ENCODE data around the gene USO1.
"Not testable (repeated sequence)": the region's sequence is repeated elsewhere in the genome, so short reads cannot be mapped to it uniquely, and the experiment has no call there.

USO1 gene

DNA sequence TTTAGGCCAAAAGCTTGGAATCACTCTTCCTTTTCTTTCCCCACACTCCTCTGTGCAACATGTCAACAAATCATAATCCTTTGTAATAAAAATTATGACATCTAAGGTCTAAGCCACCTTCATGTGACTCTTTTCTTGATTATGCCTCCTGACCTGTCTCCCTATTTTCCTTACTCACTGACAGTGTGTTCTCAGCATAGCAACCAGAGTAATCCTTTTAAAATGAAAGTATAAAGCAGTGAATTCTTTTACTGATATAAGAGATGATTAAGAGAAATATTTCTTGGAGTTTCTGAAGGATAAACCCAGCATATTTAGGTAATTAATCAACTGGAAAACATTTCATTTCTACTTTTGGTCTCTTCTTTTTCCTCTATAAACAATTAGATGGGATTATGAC is 44.7 kb downstream of the USO1 start:
- DNase-seq (ENCODE audit: low read depth in 3 of 3, low spot score in 1 of 3) = no peak

DNA sequence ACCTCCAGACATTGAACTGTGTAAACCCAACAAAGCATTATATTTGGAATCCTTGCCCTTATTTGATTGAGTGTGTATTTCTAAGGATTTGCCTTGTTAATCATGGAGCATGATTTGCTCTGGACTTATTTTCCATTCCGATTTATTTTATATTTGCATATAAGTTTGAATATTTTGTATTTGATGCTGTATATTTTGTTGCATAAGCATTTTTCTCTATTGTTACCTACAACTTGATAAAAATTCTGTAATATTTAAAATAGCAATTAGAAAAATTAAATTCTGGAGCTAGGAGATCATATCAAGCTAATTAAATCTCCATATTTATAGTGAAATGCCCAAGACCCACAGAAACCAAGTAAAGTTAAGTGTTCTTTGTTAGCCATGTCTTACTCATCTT is 47.2 kb downstream of the USO1 start:
- DNase-seq (ENCODE audit: low read depth in 3 of 3, low spot score in 1 of 3) = no peak

DNA sequence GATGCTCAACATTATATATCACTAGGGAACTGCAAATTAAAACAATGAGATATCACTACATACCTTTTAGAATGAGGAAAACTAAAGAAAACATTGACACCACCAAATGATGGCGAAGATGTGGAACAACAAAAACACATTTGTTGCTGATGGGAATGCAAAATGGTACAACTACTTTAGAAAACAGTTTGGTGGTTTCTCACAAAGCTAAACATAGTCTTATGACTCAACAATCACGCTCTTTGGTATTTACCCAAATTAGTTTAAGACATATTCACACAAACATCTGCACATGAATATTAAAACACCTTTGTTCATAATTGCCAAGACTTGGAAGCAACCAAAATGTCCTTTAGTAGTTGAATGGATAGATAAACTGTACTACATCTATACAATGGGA is 53.2 kb downstream of the USO1 start:
- DNase-seq (ENCODE audit: low read depth in 3 of 3, low spot score in 1 of 3) = no peak

DNA sequence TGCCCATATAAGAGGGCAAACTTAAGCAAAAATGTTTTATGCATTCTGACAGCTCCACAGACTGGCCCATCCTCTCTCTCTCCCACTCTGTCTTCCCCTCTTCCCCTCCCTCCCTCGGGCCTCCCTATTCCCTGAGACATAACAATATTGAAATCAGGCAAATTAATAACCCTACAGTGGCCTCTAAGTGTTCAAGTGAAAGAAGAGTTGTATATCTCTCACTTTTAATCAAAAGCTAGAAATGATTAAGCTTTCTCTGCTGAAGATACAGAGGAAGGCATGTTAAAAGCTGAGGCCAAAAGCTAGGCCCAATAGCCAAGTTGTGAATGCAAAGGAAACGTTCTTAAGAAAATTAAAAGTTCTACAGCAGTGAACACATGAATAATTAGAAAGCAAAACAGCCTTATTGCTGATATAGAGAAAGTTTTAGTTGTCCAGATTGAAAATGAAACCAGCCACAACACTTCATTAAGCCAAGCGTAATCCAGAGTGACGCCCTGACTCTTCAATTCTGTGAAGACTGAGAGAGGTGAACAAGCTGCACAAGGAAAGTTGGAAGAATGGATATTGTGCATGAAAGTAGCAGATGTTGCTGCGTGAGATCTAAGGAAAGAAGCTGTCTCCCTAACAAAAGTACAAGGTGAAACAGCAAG is 54.9 kb downstream of the USO1 start:
- no peak for DNase-seq (ENCODE audit: low read depth in 3 of 3, low spot score in 1 of 3)

DNA sequence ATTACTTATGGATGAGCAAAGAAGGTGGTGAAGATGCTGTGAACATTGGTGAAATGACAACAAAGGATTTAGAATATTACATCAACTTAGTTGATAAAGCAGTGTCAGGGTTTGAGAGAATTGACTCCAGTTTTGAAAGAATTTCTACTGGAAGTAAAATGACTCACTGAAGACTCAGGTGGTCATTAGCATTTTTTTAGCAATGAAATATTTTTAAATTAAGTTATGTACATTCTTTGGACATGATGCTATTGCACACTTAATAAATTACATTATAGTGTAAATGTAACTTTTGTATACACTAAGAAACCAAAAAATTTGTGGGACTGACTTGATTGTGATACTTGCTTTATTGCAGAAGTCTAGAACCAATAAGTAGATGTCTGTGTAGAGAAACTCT is 56.9 kb downstream of the USO1 start:
- DNase-seq (ENCODE audit: low read depth in 3 of 3, low spot score in 1 of 3) = no peak

DNA sequence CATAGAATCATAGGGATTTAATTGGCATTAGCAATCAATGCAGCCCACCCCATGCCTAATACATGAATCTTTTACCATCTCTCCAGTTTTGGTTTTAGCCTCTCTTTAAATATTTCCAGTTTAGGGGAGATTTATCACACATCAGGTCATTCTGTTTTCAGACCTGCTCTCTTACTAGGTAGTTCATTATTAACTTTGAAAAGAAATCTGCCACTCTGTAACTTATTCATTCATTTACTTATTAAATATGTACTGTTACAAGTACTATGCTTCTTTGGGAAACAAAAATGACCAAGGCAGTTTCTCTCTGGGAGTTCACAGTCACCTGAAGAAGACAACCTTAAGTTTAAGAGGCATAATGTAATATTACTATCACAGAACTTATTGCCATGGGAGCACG is 62.1 kb downstream of the USO1 start:
- no peak for DNase-seq (ENCODE audit: low read depth in 3 of 3, low spot score in 1 of 3)

DNA sequence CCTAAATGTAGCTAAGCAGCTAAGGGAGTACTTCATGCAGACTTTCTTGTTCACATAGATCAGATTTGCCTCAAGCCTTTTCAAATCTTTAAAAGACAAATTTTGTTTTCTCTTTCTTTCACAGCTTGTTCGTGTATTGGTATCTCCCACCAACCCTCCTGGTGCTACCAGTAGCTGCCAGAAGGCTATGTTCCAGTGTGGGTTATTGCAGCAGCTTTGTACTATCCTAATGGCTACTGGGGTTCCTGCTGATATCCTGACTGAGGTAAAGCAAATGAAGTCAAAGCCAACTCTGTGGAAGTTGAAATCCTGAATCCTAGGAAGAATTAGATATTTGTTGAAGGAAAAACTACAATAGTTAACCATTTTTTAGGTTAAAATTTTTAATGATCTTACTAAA is 62.6 kb downstream of the USO1 start:
- DNase-seq (ENCODE audit: low read depth in 3 of 3, low spot score in 1 of 3) = no peak

DNA sequence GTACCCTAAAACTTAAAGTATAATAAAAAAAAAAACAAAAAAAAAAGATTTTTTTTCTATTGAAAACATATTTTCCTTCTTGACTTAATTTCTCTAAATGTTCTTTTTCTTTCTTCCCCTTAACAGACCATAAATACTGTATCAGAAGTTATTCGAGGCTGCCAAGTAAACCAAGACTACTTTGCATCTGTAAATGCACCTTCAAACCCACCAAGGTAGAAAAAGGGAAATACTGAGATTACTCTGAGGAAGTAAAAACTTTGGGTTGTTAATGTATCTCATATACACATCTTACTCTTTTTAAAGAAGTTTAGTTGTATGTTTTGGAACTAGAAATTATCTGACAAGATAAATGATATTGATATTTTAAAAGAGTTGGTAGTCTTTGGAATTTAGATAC is 65.6 kb downstream of the USO1 start:
- DNase-seq (ENCODE audit: low read depth in 3 of 3, low spot score in 1 of 3) = no peak

DNA sequence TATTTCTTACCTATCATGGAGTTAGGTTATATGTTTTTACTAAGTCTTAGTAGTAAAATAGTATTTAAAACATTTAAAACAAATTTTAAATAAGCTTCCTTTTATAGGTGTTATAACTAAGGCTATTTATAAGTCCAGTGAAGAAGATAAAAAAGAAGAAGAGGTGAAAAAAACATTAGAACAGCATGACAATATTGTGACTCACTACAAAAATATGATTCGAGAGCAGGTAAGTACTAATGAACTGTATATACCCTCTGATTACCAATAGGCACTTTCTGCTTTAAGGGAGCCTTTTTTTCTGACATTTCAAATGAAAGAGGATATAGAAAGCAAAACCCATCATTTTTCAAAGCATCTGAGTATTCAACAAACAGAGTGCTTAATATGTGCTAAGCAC is 76.6 kb downstream of the USO1 start:
- DNase-seq (ENCODE audit: low read depth in 3 of 3, low spot score in 1 of 3) = no peak

DNA sequence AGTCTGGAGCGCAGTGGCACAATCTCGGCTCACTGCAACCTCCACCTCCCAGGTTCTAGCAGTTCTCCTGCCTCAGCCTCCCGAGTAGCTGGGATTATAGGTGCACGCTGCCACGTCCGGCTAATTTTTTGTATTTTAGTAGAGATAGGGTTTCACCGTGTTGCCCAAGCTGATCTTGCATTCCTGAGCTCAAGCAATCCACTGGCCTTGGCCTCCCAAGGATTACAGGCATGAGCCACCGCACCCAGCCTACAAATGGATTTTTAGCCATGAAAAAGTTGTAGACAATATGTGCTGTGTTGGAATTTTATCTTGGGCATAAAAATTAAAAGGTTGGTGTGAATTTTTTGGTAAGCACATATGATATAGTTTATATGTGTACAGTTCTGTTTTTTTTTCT is 81.7 kb downstream of the USO1 start:
- not testable (repeated sequence) for DNase-seq (ENCODE audit: low read depth in 3 of 3, low spot score in 1 of 3)

DNA sequence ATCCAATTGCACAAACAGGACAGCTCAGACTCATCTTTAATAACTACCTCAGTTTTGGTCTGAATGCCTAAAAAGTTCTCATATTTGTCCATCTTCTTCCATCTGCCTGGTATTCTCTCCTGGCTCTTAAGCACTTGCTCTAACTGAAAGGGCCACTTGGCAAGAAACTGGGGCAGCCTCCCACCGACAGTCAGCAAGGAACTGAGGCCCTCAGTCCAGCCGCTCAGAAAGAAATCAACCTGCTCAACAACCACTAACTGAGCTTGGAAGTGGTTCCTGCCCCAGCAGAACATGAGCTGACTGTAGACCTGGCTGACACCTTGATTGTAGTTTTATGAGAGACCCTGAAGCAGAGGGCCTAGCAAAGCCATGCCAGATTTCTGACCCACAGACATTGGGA is 93.5 kb downstream of the USO1 start:
- no peak for DNase-seq (ENCODE audit: low read depth in 3 of 3, low spot score in 1 of 3)

DNA sequence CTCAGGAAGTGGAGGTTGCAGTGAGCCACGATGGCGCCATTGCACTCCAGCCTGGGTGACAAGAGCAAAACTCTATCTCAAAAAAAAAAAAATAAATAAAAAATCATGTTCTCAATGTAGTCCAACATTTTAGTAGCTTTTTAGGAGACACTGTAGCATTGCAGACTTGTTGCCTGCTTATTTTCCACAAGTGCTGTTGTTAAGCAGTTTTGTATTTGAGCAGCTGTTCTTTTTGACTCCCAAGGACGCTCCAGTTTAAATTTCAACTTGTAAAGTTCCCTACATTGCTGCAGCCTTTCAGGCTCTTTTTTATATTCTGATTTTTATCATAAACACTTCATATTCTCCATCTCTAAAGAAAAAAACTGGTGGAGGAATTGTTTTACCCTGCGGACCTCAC is 94.7 kb downstream of the USO1 start:
- DNase-seq (ENCODE audit: low read depth in 3 of 3, low spot score in 1 of 3) = no peak

DNA sequence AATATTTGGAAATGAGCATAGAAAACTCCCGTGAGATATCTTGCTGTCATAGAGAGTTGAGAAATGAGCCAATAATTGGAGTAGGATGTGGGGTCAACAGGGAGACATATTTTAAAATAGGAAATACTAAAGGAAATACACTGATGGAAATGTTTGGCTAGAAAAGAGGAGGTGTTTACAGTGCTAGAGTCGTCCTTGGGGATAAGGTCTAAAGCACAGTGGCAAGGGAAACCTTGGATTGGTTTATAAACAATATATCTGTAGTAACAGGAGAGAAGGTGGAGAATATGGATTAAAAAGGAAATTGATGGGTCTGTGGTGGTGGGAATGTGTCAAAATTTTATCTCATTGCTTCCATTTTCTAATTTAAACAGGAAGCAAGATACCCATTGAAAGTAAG is 95.8 kb downstream of the USO1 start:
- no peak for DNase-seq (ENCODE audit: low read depth in 3 of 3, low spot score in 1 of 3)

DNA sequence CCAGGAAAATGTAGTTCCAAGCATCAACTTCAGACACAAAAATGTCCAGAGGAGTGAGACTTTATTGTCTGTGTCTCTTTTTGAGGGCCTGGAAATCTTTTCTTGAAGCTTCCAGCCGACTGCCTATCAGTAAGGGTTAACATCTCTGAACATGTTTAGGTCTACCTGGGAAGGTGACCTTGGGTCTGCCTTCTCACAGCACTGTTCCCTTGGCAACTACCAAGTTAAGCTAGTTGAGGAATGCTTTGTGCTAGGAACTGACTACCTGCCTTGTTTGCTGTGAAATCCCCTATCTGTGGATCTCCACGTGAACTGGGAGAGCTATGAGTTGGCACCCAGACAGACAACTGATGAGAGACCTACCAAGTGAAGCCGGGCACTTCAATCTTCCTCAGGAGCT is 96.3 kb downstream of the USO1 start:
- DNase-seq (ENCODE audit: low read depth in 3 of 3, low spot score in 1 of 3) = no peak

DNA sequence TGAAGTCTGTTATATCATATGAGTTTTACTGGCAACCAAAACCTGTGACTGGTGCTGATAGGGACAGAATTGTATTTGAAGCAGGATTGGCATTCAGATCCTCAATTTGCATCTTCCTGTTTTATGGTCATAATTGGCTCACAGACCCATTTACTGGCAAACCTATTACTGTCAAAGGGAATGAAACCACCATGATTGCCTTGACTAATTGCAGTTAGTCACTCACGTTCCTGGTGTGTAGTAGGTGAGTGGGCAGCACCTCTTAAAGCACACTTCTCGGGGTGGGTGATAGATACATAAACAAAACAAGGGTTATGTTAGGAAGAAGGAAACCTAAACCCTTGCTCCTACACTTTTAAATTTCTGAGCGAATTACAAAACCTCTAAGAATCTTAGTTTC is 96.8 kb downstream of the USO1 start:
- DNase-seq (ENCODE audit: low read depth in 3 of 3, low spot score in 1 of 3) = no peak

DNA sequence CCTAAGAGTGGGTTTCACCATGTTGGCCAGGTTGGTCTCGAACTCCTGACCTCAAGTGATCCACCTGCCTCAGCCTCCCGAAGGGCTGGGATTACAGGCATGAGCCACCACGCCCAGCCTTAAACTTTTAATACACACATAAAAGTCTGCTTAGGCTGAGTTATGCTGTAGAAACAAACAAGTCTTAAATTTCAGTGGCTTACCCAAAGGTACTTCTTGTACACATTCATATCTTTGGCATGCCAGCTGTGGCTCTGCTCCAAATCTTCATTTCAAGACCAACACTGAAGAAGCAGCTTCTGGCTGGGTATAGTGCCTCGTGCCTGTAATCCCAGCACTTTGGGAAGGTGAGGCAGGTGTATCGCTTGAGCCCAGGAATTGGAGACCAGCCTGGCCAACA is 97.6 kb downstream of the USO1 start:
- no peak for DNase-seq (ENCODE audit: low read depth in 3 of 3, low spot score in 1 of 3)

DNA sequence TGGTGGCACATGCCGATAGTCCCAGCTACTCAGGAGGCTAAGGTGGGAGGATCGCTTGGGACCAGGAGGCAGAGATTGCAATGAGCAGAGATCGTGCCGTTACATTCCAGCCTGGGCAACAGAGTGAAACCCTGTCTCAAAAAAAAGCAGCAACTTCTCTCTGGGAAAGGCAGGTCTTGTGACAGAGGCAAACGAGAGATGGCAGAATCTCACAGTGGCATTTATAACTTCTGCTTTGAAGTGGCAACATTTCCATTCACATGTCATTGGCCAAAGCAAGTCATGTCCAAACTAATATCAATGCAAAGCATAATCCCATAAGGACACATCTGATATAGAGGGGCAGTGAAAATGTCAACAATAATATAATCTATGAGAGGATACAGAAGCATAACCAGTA is 98.0 kb downstream of the USO1 start:
- no peak for DNase-seq (ENCODE audit: low read depth in 3 of 3, low spot score in 1 of 3)

DNA sequence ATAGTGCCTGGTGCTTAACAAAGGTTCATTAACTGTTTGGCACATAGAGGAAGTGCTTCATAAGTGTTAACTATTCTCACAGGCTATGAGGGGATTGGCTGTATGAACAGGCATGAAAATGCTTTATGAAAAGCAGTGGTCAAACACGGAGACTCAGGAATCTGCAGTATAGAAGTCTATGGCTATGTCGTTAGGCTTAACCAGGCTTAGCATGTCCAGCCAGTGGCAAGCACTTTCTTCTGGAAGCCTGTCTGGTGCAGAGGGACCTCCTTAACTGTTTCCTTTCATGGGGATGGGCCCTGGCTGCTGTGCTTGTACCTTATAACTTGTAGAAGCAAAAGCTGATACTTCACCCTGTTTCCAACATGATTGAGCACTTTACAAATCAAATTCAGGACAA is 99.4 kb downstream of the USO1 start:
- no peak for DNase-seq (ENCODE audit: low read depth in 3 of 3, low spot score in 1 of 3)

DNA sequence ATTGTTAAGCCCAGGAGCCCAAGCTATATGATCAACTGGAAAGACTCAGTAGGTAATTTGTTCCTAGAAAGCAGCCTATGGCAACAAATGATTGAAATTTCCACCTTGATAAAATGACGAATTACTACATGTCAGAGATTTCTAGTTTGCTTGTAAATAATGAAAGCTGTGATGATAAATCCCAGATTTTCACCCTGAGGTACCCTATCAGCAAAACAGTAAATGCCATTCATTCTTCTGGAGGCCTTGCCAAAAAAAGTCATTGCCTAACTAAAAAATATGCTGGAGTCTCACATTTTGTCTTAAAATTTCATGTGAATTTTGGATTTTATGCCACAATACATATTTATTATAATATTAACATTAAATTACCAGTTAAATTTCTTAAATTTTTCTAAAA is 106.5 kb downstream of the USO1 start:
- no peak for DNase-seq (ENCODE audit: low read depth in 3 of 3, low spot score in 1 of 3)

DNA sequence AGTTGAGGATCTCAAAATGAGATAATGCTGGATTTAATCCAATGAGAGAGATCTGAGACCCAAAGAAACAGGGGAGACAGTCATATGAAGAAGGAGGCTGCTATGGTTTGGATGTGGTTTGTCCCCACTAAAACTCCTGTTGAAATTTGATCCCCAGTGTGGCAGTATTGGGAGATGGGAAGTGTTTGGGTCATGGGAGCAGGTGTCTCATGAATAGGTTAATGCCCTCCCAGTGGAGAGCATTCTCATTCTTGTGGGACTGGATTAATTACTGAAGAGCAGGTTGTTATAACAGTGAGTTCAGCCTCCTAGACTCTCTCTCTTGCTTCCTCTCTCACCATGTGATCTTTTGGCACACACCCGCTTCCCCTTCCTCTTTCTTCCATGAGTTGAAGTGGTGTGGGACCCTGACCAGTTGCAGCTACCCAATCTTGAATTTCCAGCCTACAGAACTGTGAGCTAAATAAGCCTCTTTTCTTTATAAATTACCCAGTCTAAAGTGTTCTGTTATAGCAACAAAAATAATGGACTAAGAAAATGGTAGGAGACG is 107.6 kb downstream of the USO1 start:
- DNase-seq (ENCODE audit: low read depth in 3 of 3, low spot score in 1 of 3) = no peak

DNA sequence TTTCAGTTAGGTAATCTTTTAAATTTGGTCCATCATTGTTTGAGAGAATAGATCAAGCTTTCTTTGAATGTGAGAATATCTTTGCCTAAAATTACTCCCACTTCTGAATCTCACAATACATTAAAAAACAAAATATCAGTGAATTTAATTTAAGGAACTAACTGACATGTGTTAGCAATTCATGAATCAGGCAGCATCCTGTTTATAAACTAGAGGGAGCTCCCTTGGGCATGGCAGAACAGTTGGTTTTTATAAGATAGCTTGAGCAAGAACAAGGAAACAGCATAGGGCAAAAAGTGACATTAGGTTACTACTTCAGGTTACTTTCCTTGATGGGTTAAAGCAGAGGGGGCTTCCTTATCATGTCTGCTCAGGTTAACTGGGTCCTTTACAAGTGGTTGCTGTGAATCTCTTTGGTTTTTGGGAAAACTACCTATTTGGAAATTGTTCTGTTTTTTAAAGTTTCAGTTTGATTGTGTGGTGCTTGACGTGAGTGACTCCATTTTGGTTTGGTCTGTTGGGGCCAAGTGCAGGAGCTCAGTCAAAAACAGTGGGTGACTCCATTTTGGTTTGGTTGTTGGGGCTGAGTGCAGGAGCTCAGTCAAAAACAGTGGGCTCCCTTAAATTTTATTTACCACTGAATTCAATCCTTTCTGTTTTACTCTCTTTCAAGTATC is 109.9 kb downstream of the USO1 start:
- no peak for DNase-seq (ENCODE audit: low read depth in 3 of 3, low spot score in 1 of 3)

DNA sequence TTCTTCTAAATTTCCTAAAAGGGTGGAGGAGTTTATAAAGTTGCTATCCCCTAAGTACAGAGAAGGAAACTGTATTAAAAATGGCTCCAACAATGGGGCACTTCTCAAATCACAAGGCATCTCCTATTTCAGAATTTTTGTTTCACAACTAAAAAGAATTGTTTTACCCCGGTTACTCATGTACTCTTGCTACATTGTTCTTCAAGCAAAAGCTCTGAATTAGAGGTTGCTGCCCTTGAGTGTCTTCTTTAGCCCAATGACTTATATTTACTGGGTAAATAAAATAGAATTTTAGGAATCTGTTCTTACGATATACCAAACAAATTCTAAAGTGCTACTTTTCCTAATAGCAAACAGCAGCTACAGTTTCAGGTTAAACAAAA is 110.4 kb downstream of the USO1 start:
- DNase-seq (ENCODE audit: low read depth in 3 of 3, low spot score in 1 of 3) = no peak
